ENCODE data around the gene CCDC70.

The CCDC70 gene

GRCh38 chr13:51831519-51831918 is 30.2 kb upstream of the CCDC70 start:
- no peak for DNase-seq

GRCh38 chr13:51832471-51833152 is 29.2 kb upstream of the CCDC70 start:
- no peak for DNase-seq

- DNase-seq, result no peak
Measured at GRCh38 chr13:51833980-51834379, 27.8 kb upstream of the CCDC70 start.

GRCh38 chr13:51834581-51835171 is 27.1 kb upstream of the CCDC70 start:
- DNase-seq, result no peak

GRCh38 chr13:51837016-51837415 is 24.8 kb upstream of the CCDC70 start:
- DNase-seq, result no peak

- no peak for DNase-seq
Measured at GRCh38 chr13:51838240-51838846, 23.4 kb upstream of the CCDC70 start.

- no peak for DNase-seq
Measured at GRCh38 chr13:51839711-51840540, 21.8 kb upstream of the CCDC70 start.

GRCh38 chr13:51840917-51841316 is 20.9 kb upstream of the CCDC70 start:
- DNase-seq, result no peak

- no peak for DNase-seq
Measured at GRCh38 chr13:51841732-51842131, 20.0 kb upstream of the CCDC70 start.

GRCh38 chr13:51843529-51843928 is 18.2 kb upstream of the CCDC70 start:
- DNase-seq, result no peak

GRCh38 chr13:51844862-51845573 is 16.8 kb upstream of the CCDC70 start, which contains the start of gene TMEM272:
TSS of gene TMEM272 (minus strand) at chr13:51845177. CDS start at chr13:51838530, 6,647 bp downstream.
- peak; percentile 36 for DNase-seq

- no peak for DNase-seq
Measured at GRCh38 chr13:51845574-51846318, 16.0 kb upstream of the CCDC70 start.

- no peak for DNase-seq
Measured at GRCh38 chr13:51846756-51847155, 15.0 kb upstream of the CCDC70 start.

GRCh38 chr13:51848674-51849073 is 13.1 kb upstream of the CCDC70 start:
- DNase-seq, result no peak

- DNase-seq, result no peak
Measured at GRCh38 chr13:51849145-51850101, 12.3 kb upstream of the CCDC70 start.

- no peak for DNase-seq
Measured at GRCh38 chr13:51856027-51856736, 5.6 kb upstream of the CCDC70 start.

- no peak for DNase-seq
Measured at GRCh38 chr13:51856998-51857397, 4.8 kb upstream of the CCDC70 start.

GRCh38 chr13:51858433-51859247 is 3.1 kb upstream of the CCDC70 start:
- DNase-seq, result no peak

- no peak for DNase-seq
Measured at GRCh38 chr13:51862957-51863356, 1.2 kb downstream of the CCDC70 start.

Data from femur (tissue), 1 donor.